ENCODE measurements around the gene ANKRD55. TPM values are rescaled to one million over a fixed set of nuclear protein-coding genes. Genes with fewer than 3 reads are reported as not detected.

Gene ANKRD55
- total RNA-seq, 1 donor from 2014 or later, result not detected

DNA sequence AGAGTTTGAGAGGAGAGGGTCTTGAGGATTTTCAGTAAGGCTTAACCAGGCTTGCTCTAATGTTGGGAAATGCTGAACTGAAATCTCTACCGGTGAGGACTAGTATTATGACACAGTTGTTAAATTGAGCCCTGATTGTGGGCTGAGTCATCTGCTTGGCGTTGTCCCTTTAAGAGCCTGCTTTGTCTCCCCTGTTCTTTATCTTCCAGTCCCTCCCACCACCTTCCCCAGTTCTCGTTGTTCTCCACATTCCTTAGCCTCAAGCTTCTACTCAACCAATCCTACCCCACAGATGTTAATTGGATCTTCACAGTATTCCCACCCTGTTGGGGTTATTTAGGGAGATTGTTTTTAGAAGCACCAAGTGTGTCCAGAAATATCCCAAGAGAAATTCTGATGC, 57.6 kb downstream of the ANKRD55 start:
- Mint-ChIP-seq H3K36me3 (ENCODE audit: low read depth) (no peaks in the 10 kb centered on the region), H3K9me3 (ENCODE audit: low read depth) (no peaks in the 10 kb centered on the region), H3K27ac (ENCODE audit: unreplicated experiment) (peak overlapping the region; percentile 54), H3K27me3 (ENCODE audit: low read depth) (no peaks in the 10 kb centered on the region), H3K4me1 (ENCODE audit: low read depth) (peaks cover 28% of the 10 kb centered on the region), H3K4me3 (ENCODE audit: unreplicated experiment) (no peak overlapping the region)
- TF ChIP-seq, protein P1, sequence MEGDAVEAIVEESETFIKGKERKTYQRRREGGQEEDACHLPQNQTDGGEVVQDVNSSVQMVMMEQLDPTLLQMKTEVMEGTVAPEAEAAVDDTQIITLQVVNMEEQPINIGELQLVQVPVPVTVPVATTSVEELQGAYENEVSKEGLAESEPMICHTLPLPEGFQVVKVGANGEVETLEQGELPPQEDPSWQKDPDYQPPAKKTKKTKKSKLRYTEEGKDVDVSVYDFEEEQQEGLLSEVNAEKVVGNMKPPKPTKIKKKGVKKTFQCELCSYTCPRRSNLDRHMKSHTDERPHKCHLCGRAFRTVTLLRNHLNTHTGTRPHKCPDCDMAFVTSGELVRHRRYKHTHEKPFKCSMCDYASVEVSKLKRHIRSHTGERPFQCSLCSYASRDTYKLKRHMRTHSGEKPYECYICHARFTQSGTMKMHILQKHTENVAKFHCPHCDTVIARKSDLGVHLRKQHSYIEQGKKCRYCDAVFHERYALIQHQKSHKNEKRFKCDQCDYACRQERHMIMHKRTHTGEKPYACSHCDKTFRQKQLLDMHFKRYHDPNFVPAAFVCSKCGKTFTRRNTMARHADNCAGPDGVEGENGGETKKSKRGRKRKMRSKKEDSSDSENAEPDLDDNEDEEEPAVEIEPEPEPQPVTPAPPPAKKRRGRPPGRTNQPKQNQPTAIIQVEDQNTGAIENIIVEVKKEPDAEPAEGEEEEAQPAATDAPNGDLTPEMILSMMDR (IDR thresholded peaks at IDR 0.05), result no peak
- DNase-seq (ENCODE audit: low spot score), result no peak

DNA sequence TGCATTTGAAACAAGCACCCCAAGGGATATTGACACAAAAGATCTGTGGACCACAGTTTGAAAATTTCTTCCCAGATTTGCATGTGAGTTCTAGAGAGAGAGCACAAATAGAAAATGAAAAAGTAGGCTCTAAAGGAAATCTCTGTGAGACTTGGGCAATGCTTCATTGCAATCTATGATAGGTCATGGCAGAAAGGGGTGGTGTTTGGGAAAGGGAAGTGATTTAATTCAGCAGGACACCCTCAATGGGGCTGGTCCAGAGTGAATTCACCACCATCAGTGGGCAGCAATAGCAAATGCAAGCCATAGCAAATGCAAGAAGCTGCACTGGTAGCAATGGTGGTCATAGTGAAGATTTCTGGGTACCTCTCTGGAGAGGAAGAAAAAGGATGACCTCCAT, 58.1 kb downstream of the ANKRD55 start:
- DNase-seq (ENCODE audit: low spot score), result no peak
- Mint-ChIP-seq H3K36me3 (ENCODE audit: low read depth) (no peaks in the 10 kb centered on the region), H3K4me3 (ENCODE audit: unreplicated experiment) (no peak overlapping the region)

DNA sequence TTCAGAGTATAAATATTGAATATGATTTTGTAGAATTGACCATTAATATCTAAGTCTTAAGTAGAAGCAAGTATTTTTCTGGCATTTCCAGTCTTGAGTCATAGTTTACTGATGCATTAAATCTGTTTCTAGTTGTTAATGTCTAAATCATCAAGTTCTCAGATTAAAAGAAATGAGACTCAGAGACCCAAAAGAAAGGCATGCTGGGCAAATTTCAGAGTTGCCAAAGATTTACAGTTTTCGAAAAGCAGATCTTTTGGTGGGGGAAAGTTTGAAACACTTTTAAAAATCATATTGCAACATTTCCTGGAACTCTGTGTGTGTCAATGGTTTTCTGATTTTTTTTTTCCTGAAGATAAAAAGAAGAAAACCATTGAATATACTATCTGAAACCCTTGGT, 60.9 kb downstream of the ANKRD55 start:
- Mint-ChIP-seq H3K4me1 (ENCODE audit: low read depth) (peaks cover 58% of the 10 kb centered on the region), H3K27ac (ENCODE audit: unreplicated experiment) (no peak overlapping the region), H3K9me3 (ENCODE audit: low read depth) (no peaks in the 10 kb centered on the region), H3K27me3 (ENCODE audit: low read depth) (no peaks in the 10 kb centered on the region), H3K4me3 (ENCODE audit: unreplicated experiment) (no peak overlapping the region), H3K36me3 (ENCODE audit: low read depth) (no peaks in the 10 kb centered on the region)
- no peak for DNase-seq (ENCODE audit: low spot score)
- TF ChIP-seq, protein P1 (IDR thresholded peaks at IDR 0.05), result no peak

More for the DNA sequence above, 58.1 kb downstream of the ANKRD55 start:
- no peaks in the 10 kb centered on the region for H3K9me3 Mint-ChIP-seq (ENCODE audit: low read depth)
- H3K27me3 Mint-ChIP-seq (ENCODE audit: low read depth), result no peaks in the 10 kb centered on the region
- peaks cover 33% of the 10 kb centered on the region for H3K4me1 Mint-ChIP-seq (ENCODE audit: low read depth)
- TF ChIP-seq, protein P1 (IDR thresholded peaks at IDR 0.05), result no peak
- no peak overlapping the region for H3K27ac Mint-ChIP-seq (ENCODE audit: unreplicated experiment)

DNA sequence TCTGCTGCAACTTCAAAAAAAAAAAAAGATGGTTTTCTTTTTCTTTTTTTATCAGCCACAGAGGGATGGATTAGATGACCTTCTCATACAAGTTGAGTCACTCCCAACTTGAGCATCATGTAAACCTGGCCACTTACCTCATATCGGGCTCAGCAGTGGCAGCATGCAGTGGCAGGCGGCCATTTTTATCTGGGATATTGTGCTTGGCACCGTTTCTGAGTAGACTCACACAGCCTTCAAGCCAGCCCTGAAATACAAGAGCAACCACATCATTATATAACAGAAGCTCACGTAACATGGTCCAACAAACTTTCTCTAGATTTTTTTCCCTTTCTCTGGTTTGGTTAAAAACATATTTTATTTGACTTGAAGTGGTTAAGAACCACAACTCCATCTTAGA, 62.6 kb downstream of the ANKRD55 start:
- Mint-ChIP-seq H3K27me3 (ENCODE audit: low read depth) (no peaks in the 10 kb centered on the region), H3K36me3 (ENCODE audit: low read depth) (no peaks in the 10 kb centered on the region), H3K9me3 (ENCODE audit: low read depth) (no peaks in the 10 kb centered on the region), H3K4me3 (ENCODE audit: unreplicated experiment) (no peak overlapping the region), H3K27ac (ENCODE audit: unreplicated experiment) (peak overlapping the region; percentile 76), H3K4me1 (ENCODE audit: low read depth) (peaks cover 64% of the 10 kb centered on the region)
- TF ChIP-seq, protein P1 (IDR thresholded peaks at IDR 0.05), result no peak
- no peak for DNase-seq (ENCODE audit: low spot score)

DNA sequence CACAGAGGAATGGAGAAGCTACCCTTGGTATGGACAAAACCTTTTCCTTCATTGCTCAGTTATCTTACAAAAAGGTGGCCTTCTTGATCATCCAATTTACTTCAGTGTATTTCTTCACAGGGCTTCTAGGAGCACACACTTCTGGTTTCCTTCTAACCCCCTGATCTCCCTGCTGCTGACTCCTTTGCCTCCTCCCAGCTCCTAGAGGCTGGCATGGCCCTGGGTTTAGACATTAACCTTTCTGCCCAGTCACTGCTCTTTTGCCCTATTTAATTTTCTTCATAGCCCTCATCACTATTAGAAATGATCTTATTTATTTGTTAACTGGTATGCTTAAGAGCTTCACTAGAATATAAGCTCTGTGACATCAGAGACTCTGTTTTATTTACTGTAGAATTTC, 63.2 kb downstream of the ANKRD55 start:
- no peaks in the 10 kb centered on the region for H3K36me3 Mint-ChIP-seq (ENCODE audit: low read depth)
- peak overlapping the region; percentile 73 for H3K27ac Mint-ChIP-seq (ENCODE audit: unreplicated experiment)
- no peak for DNase-seq (ENCODE audit: low spot score)
- H3K4me3 Mint-ChIP-seq (ENCODE audit: unreplicated experiment), result no peak overlapping the region
- no peaks in the 10 kb centered on the region for H3K9me3 Mint-ChIP-seq (ENCODE audit: low read depth)
- TF ChIP-seq, protein P1 (IDR thresholded peaks at IDR 0.05), result no peak
- H3K4me1 Mint-ChIP-seq (ENCODE audit: low read depth), result peaks cover 62% of the 10 kb centered on the region
- no peaks in the 10 kb centered on the region for H3K27me3 Mint-ChIP-seq (ENCODE audit: low read depth)
